CD4-positive, alpha-beta T cell (primary cell): ENCODE measurements around the gene DEFB108B. TPM values are rescaled to one million over a fixed set of nuclear protein-coding genes. Genes with fewer than 3 reads are reported as not detected.
"Not testable (repeated sequence)": the region's sequence is repeated elsewhere in the genome, so short reads cannot be mapped to it uniquely, and the experiment has no call there.

Source experiments
- ATAC-seq: fragments of 200-7000 bp; cut with Tn5 transposase; one replicate; pipeline ENCODE4 v1.10.0; 2022; ENCODE audit warnings: mild to moderate bottlenecking; ENCODE audit not compliant: poor library complexity
- CTCF ChIA-PET: fragments of 350-600 bp; sonication (Branson Sonifier 250); formaldehyde crosslinking; loops from one replicate; lab custom pipeline; 2021; ENCODE audit warnings: antibody characterized with exemption, inconsistent platforms; lab: Charles Lee
- POLR2A ChIA-PET: fragments of 350-600 bp; sonication (Branson Sonifier 250); formaldehyde crosslinking; loops from one replicate; lab custom pipeline; 2021; ENCODE audit warnings: antibody characterized with exemption, inconsistent platforms; lab: Charles Lee
- DNase-seq, 14 experiments: peaks; one replicate each; pipeline ENCODE4 v3.0.0-alpha.2; 2013 to 2020; ENCODE audit warnings: mixed read lengths in 2 of 14
- H3K27ac ChIP-seq, 2 donors: one replicate each; pipeline versions ENCODE4 v1.5.1 to v1.7.0; 2013; ENCODE audit warnings: low read length in 2 of 2, low read depth in 1 of 2, mild to moderate bottlenecking in 1 of 2
- H3K27me3 ChIP-seq, 2 experiments: 1 replicate in 1 of 2; 2 replicates in 1 of 2; pipeline versions ENCODE4 v1.6.1 to v1.7.0; 2013; ENCODE audit warnings: low read length in 2 of 2, control low read depth in 1 of 2, mild to moderate bottlenecking in 1 of 2, moderate library complexity in 1 of 2; ENCODE audit not compliant: insufficient read depth in 2 of 2, control insufficient read depth in 1 of 2
- H3K36me3 ChIP-seq: one replicate; pipeline ENCODE4 v1.6.1; 2013; ENCODE audit warnings: low read length, control low read depth; ENCODE audit not compliant: insufficient read depth
- H3K4me1 ChIP-seq: one replicate; pipeline ENCODE4 v1.6.1; 2013; ENCODE audit warnings: low read length, control low read depth; ENCODE audit not compliant: insufficient read depth
- H3K4me3 ChIP-seq: one replicate; pipeline ENCODE4 v1.5.1; 2013; ENCODE audit warnings: mild to moderate bottlenecking, low read length, moderate library complexity
- H3K9me3 ChIP-seq, 2 experiments: 1 replicate in 1 of 2; 2 replicates in 1 of 2; pipeline versions ENCODE4 v1.6.1 to v1.7.0; 2013; ENCODE audit warnings: low read length in 2 of 2, mild to moderate bottlenecking in 2 of 2, control low read depth in 1 of 2, moderate library complexity in 1 of 2; ENCODE audit not compliant: control insufficient read depth in 1 of 2, insufficient read depth in 1 of 2
- H3K27ac Mint-ChIP-seq: one replicate; pipeline ENCODE4 v1.8.0; 2020; ENCODE audit warnings: mixed read lengths
- H3K27me3 Mint-ChIP-seq: one replicate; pipeline ENCODE4 v1.8.0; 2021; ENCODE audit warnings: mixed read lengths
- H3K36me3 Mint-ChIP-seq: one replicate; pipeline ENCODE4 v1.8.0; 2021; ENCODE audit warnings: low read depth, mixed read lengths
- H3K4me1 Mint-ChIP-seq: one replicate; pipeline ENCODE4 v1.8.0; 2021; ENCODE audit warnings: low read depth, mixed read lengths
- H3K4me3 Mint-ChIP-seq: one replicate; pipeline ENCODE4 v1.8.0; 2020; ENCODE audit warnings: mild to moderate bottlenecking, mixed read lengths
- H3K9me3 Mint-ChIP-seq: one replicate; pipeline ENCODE4 v1.8.0; 2020; ENCODE audit warnings: mixed read lengths
- intact Hi-C, 2 experiments: fragments of 100-400 bp; cut with DNase I in 1 of 2; cut with micrococcal nuclease in 1 of 2; formaldehyde crosslinking; loops; one replicate each; pipeline versions ENCODE4 v1.15.1 to v1.9.0; 2023 to 2025; cut with DNase I, micrococcal nuclease
- total RNA-seq, 174 experiments: library from RNA in 2 of 174; stranded (reverse) in 2 of 174; gene quantifications; one replicate each; pipeline ENCODE4 v1.2.3 and lab custom pipeline; 2021 to 2026

Gene DEFB108B
- total RNA-seq, 2 experiments from 2014 or later, result not detected

GRCh38 chr11:71885806-71886205 lies 52.8 kb downstream of the DEFB108B start:
- H3K4me3 Mint-ChIP-seq, POLR2A ChIA-PET, DNase-seq, H3K9me3 Mint-ChIP-seq, H3K27me3 ChIP-seq, H3K4me3 ChIP-seq, H3K27me3 Mint-ChIP-seq, ATAC-seq, H3K27ac Mint-ChIP-seq, H3K4me1 Mint-ChIP-seq, H3K27ac ChIP-seq, H3K9me3 ChIP-seq, CTCF ChIA-PET, H3K36me3 ChIP-seq, H3K4me1 ChIP-seq, intact Hi-C loops: not testable (repeated sequence)
- peaks cover 14% of the 10 kb centered on the region for H3K36me3 Mint-ChIP-seq

Other genes with a start within 250 kb of the DEFB108B start
- not detected for gene DEFB131B, start 45.3 kb downstream of the DEFB108B start, total RNA-seq
- 10 to 100 TPM; 14.9 to 15.7 TPM for gene XNDC1N, start 95.4 kb downstream of the DEFB108B start, total RNA-seq
- 10 to 100 TPM; 10.1 to 10.4 TPM for gene RNF121, start 95.8 kb downstream of the DEFB108B start, total RNA-seq
- gene IL18BP, start 165.7 kb downstream of the DEFB108B start, total RNA-seq, result 10 to 100 TPM; 14.7 to 16.8 TPM
- 100 to 1,000 TPM; 191 to 197 TPM for gene NUMA1, start 247.3 kb downstream of the DEFB108B start, total RNA-seq
- gene LRRC51, start 247.7 kb downstream of the DEFB108B start, total RNA-seq, result 1 to 10 TPM in 1 of 2 experiments, under 1 TPM in 1; 0.87 to 1.1 TPM